ENCODE results near the gene LDLRAD3.

DNA sequence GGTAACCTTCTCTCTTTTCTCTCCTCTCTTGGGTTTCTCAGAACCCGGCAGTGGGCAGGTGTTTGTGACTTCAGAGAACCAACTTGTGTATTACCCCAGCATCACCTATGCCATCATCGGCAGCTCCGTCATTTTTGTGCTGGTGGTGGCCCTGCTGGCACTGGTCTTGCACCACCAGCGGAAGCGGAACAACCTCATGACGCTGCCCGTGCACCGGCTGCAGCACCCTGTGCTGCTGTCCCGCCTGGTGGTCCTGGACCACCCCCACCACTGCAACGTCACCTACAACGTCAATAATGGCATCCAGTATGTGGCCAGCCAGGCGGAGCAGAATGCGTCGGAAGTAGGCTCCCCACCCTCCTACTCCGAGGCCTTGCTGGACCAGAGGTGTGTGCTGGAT, 283.2 kb downstream of the LDLRAD3 start:
- TF ChIP-seq, protein P1, sequence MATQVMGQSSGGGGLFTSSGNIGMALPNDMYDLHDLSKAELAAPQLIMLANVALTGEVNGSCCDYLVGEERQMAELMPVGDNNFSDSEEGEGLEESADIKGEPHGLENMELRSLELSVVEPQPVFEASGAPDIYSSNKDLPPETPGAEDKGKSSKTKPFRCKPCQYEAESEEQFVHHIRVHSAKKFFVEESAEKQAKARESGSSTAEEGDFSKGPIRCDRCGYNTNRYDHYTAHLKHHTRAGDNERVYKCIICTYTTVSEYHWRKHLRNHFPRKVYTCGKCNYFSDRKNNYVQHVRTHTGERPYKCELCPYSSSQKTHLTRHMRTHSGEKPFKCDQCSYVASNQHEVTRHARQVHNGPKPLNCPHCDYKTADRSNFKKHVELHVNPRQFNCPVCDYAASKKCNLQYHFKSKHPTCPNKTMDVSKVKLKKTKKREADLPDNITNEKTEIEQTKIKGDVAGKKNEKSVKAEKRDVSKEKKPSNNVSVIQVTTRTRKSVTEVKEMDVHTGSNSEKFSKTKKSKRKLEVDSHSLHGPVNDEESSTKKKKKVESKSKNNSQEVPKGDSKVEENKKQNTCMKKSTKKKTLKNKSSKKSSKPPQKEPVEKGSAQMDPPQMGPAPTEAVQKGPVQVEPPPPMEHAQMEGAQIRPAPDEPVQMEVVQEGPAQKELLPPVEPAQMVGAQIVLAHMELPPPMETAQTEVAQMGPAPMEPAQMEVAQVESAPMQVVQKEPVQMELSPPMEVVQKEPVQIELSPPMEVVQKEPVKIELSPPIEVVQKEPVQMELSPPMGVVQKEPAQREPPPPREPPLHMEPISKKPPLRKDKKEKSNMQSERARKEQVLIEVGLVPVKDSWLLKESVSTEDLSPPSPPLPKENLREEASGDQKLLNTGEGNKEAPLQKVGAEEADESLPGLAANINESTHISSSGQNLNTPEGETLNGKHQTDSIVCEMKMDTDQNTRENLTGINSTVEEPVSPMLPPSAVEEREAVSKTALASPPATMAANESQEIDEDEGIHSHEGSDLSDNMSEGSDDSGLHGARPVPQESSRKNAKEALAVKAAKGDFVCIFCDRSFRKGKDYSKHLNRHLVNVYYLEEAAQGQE (IDR thresholded peaks at IDR 0.05; ENCODE audit: insufficient read depth in 1 of 2, low read depth in 2 of 2, low read length in 1 of 2) = no peak
- TF ChIP-seq, protein P2, sequence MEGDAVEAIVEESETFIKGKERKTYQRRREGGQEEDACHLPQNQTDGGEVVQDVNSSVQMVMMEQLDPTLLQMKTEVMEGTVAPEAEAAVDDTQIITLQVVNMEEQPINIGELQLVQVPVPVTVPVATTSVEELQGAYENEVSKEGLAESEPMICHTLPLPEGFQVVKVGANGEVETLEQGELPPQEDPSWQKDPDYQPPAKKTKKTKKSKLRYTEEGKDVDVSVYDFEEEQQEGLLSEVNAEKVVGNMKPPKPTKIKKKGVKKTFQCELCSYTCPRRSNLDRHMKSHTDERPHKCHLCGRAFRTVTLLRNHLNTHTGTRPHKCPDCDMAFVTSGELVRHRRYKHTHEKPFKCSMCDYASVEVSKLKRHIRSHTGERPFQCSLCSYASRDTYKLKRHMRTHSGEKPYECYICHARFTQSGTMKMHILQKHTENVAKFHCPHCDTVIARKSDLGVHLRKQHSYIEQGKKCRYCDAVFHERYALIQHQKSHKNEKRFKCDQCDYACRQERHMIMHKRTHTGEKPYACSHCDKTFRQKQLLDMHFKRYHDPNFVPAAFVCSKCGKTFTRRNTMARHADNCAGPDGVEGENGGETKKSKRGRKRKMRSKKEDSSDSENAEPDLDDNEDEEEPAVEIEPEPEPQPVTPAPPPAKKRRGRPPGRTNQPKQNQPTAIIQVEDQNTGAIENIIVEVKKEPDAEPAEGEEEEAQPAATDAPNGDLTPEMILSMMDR (IDR thresholded peaks at IDR 0.05) = no peak
- no peak for TF ChIP-seq POLR2AphosphoS5 (IDR thresholded peaks at IDR 0.05; ENCODE audit: low read depth, low read length)
- TF ChIP-seq TCF7L2 (IDR thresholded peaks at IDR 0.05; ENCODE audit: low read depth, low read length) = no peak
- no peak for TF ChIP-seq SIN3A (IDR thresholded peaks at IDR 0.05; ENCODE audit: borderline replicate concordance, insufficient read depth, low read depth, low read length)

Measured in Panc1 (cell line).